HG02798 (cell line): ENCODE measurements around the gene RBM10.
"Not testable (repeated sequence)": the region's sequence is repeated elsewhere in the genome, so short reads cannot be mapped to it uniquely, and the experiment has no call there.

Source experiments
- ATAC-seq: cut with Tn5 transposase; IDR thresholded peaks from one replicate; pipeline ENCODE4 v1.9.1; 2021; ENCODE audit warnings: mild to moderate bottlenecking; ENCODE audit not compliant: unreplicated experiment, poor library complexity

Gene RBM10, protein sequence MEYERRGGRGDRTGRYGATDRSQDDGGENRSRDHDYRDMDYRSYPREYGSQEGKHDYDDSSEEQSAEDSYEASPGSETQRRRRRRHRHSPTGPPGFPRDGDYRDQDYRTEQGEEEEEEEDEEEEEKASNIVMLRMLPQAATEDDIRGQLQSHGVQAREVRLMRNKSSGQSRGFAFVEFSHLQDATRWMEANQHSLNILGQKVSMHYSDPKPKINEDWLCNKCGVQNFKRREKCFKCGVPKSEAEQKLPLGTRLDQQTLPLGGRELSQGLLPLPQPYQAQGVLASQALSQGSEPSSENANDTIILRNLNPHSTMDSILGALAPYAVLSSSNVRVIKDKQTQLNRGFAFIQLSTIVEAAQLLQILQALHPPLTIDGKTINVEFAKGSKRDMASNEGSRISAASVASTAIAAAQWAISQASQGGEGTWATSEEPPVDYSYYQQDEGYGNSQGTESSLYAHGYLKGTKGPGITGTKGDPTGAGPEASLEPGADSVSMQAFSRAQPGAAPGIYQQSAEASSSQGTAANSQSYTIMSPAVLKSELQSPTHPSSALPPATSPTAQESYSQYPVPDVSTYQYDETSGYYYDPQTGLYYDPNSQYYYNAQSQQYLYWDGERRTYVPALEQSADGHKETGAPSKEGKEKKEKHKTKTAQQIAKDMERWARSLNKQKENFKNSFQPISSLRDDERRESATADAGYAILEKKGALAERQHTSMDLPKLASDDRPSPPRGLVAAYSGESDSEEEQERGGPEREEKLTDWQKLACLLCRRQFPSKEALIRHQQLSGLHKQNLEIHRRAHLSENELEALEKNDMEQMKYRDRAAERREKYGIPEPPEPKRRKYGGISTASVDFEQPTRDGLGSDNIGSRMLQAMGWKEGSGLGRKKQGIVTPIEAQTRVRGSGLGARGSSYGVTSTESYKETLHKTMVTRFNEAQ

DNA sequence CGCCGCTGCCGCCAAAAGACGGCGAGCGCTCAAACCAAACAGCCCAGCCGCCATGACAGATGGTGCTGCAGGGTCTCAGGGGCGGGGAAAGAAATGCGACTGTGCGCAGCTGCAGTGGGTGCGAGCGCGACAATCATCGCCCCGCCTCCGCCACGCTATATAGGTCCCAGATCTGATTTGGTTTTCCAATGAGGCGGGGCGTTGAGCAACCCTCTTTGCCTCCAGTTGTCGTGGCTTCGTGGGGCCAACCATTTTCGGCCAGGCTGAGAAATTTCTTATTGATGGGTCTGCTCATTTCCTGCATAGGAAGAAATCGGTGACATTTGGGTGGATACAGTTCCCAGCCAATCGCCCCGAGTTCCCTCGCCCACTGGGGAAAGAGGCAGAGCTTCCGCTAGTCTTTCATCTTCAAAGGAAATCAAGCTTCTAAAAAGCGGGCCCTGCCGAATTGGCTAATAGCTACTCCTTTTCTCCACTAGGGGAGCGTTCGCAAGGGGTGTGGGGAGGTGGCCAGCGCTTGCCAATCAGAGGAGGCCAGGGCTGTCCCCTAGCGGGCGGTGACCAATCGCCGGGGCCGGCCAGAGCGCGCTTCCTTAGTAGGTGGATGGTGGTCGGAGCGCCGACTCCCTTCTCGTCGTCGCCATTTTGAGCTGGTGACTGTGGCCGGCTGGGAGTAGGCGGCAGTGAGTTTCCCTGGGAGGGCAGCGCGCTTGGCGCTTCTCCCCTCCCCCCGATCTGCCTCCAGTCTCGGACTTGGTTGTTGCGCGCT lies at the start of gene RBM10, which contains the start of gene NDUFB11:
RBM10 (plus strand) TSS at position 596 of the 769 bp plus-strand sequence. CDS start 2,261 bp downstream, outside the sequence.
NDUFB11 (minus strand) TSS at position 77 of the 769 bp plus-strand sequence; CDS start at position 54, 23 bp downstream.
- peak; percentile 90 for ATAC-seq

DNA sequence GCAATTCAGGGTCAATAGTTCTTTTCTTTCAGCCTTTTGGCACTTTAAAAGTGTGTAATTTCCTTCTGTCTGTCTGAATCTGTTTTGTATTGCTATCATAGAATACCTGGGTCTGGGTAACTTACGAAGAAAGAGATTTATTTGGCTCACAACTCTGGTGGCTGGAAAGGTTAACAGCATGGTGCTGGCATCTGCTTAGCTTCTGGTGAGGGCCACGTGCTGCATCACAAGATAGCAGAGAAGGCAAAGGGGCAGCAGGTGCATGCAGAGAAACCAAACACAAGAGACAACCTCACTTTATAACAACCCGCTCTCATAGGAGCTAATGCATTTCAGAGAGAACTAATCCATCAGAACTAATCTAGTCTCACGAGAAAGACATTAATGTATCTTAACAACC lies 48.0 kb upstream of the RBM10 start:
- ATAC-seq = no peak

DNA sequence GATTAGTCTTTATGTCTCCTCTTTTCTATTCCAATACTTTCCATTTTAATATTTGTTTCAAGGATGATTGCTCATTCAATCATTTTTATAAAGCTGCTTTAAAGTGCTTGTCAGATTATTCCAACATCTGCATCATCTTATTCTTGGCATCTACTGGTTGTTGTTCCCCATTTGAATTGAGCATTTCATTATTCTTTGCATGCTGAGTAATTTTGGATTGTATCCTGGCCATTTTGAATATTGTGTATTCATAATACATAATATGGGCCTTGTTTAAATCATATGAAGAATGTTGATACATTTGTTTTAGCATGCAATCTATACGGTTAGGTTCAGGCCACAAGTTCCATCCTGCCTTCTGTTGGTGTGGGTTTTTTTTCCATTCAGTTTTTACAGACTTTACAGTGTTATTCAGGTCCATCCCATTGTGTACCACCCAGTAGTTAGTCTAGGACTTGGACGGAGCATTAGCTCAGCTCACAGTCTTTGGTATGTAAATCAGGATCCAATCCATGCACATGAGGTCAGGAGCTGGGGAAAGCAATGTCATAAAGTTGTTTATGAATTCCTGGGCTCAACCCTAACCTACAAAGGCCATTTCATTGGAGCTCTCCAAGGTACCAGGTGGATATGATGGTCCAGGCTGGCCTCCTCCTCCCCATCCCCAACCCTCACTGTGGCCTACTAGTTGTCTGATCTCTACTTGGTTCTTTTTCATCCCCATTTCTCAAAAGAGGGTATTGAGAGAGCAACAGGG lies 46.5 kb upstream of the RBM10 start:
- no peak for ATAC-seq

DNA sequence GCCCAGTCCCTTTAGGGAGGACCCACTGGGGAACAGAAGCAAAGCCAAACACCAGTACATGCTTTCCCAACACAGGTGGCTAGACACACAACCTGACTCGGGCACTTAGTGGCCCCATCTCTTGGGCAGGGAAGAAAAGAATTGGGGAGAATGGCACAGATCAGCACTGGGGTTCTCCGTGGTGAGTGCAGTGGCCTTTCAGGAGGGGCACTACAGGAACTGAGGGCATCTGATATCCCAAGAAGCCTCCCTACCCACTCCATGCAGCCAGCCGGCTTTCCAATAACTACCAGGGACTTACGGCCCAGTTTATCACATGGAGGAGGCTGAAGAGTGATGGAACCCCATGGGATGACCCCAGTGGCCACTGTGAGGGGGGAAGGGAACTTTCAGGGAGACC lies 43.8 kb upstream of the RBM10 start:
- no peak for ATAC-seq

DNA sequence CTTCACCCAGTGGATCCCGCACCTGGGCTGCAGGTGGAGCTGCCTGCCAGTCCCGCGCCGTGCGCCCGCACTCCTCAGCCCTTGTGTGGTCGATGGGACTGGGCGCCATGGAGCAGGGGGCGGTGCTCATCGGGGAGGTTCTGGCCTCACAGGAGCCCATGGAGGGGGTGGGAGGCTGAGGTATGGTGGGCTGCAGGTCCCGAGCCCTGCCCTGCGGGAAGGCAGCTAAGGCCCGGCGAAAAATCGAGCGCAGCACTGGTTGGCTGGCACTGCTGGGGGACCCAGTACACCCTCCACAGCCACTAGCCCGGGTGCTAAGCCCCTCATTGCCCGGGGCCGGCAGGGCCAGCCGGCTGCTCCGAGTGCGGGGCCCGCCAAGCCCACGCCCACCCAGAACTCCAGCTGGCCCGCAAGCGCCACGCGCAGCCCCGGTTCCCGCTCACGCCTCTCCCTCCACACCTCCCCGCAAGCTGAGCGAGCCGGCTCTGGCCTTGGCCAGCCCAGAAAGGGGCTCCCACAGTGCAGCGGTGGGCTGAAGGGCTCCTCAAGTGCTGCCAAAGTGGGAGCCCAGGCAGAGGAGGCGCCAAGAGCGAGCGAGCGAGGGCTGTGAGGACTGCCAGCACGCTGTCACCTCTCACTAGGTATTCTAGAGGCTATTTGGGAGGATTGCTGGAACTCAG lies 33.9 kb upstream of the RBM10 start:
- not testable (repeated sequence) for ATAC-seq

GRCh38 chrX:47112316-47112954 lies 32.6 kb upstream of the RBM10 start:
- no peak for ATAC-seq

GRCh38 chrX:47116551-47117110 lies 28.4 kb upstream of the RBM10 start:
- ATAC-seq = not testable (repeated sequence)

- not testable (repeated sequence) for ATAC-seq
These were observed 20.6 kb upstream of the RBM10 start for GRCh38 chrX:47124466-47124865.

GRCh38 chrX:47129157-47129898 lies 15.7 kb upstream of the RBM10 start:
- peak; percentile 99 for ATAC-seq

DNA sequence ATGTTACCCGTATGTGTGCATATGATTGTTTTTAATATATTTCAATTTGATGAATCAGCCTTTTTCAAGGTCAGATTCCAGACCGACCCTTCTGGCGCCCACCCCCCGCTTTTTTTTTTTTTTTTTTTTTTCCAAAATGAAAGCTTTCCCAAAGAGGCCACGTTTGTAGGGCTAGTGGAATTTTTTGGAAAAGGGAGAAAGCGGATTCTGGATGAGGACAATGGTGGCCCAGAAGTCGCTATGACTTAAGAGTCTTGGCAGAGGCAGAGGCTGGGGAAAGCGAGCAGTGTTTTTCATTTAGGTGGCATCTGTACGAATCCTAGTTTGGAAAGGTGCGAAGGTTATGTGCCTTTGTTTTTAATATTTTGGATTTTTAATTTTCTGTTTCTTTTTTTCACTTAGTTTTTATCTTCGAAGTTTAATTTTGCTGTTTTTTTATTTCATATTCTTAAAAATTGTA lies 15.1 kb upstream of the RBM10 start:
- no peak for ATAC-seq

GRCh38 chrX:47133493-47133892 lies 11.5 kb upstream of the RBM10 start:
- ATAC-seq = no peak

GRCh38 chrX:47135650-47136049 lies 9.4 kb upstream of the RBM10 start:
- not testable (repeated sequence) for ATAC-seq

DNA sequence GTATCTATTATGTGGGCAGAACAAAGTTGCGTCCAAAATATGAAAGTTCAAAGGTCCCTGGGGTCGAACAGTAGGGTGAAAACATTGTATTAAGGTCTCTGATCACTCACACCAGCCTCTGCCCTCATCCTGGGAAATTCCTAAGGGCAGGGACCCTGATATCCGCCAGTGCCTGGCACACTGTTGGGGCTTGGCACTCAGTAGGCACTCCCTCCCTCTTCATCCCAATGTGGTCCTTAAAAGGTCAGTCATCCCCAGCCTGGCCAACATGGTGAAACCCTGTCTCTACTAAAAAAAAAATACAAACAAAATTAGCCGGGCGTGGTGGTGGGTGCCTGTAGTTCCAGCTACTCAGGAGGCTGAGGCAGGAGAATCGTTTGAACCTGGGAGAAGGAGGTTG lies 6.8 kb upstream of the RBM10 start:
- ATAC-seq = no peak

- ATAC-seq = peak; percentile 11
These were observed 961 bp upstream of the RBM10 start for GRCh38 chrX:47143894-47144625.

DNA sequence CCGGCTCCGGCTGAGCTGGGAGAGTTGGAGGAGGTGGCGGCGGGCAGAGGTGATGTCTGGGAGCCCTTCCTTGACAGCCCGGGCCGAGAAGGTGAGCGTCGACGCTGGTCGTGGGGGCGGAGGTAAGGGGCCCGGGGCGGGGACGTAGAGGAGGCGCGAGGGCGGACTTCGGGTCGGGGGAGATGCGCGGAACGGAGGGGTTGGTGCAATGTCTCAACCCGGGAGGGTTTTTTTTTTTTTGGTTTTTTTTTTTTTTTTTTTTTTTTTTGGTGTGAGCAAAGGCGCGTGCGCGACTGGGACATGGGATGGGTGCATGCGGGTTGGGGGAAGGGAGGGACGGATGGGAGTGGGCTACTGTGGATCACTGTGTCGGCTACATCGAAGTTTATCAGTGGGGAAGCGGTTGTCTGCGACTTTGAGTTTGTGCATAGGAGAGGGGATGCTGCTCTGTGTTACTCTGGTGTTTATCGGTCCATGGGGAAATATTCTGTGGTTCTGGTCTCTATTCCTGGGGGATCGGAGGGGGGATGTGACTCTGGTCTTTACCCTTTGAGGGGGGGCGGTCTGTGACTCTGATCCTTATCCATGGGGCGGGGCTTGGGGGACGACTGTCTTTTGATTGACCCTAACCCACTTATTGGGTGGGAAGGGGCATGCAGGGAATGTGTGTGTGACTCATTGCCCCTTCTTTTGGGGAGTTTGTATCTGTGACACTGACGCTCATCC lies 537 bp downstream of the RBM10 start:
- ATAC-seq = peak; percentile 31
